Measurements from ENCODE around the gene ROBO2. TPM values are rescaled to one million over a fixed set of nuclear protein-coding genes. Genes with fewer than 3 reads are reported as not detected.

ROBO2 gene
- total RNA-seq, 1 donor from 2014 or later, result 22.7 TPM

- H3K36me3 Mint-ChIP-seq, result peaks cover 3% of the 10 kb centered on the region
- H3K27ac Mint-ChIP-seq, result no peak overlapping the region
- no peaks in the 10 kb centered on the region for H3K4me1 Mint-ChIP-seq (ENCODE audit: unreplicated experiment)
- TF ChIP-seq, protein P1, sequence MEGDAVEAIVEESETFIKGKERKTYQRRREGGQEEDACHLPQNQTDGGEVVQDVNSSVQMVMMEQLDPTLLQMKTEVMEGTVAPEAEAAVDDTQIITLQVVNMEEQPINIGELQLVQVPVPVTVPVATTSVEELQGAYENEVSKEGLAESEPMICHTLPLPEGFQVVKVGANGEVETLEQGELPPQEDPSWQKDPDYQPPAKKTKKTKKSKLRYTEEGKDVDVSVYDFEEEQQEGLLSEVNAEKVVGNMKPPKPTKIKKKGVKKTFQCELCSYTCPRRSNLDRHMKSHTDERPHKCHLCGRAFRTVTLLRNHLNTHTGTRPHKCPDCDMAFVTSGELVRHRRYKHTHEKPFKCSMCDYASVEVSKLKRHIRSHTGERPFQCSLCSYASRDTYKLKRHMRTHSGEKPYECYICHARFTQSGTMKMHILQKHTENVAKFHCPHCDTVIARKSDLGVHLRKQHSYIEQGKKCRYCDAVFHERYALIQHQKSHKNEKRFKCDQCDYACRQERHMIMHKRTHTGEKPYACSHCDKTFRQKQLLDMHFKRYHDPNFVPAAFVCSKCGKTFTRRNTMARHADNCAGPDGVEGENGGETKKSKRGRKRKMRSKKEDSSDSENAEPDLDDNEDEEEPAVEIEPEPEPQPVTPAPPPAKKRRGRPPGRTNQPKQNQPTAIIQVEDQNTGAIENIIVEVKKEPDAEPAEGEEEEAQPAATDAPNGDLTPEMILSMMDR (conservative IDR thresholded peaks at IDR 0.05), result no peak
- DNase-seq (ENCODE audit: extremely low spot score, unreplicated experiment), result no peak
- peaks cover 9% of the 10 kb centered on the region for H3K9me3 Mint-ChIP-seq
- H3K4me3 Mint-ChIP-seq, result no peak overlapping the region
- no peaks in the 10 kb centered on the region for H3K27me3 Mint-ChIP-seq
Measured at GRCh38 chr3:77687545-77687944, 647.6 kb downstream of the ROBO2 start.

- Mint-ChIP-seq H3K27me3 (no peaks in the 10 kb centered on the region), H3K9me3 (peaks cover 5% of the 10 kb centered on the region), H3K4me3 (no peak overlapping the region), H3K36me3 (no peaks in the 10 kb centered on the region), H3K27ac (no peak overlapping the region), H3K4me1 (ENCODE audit: unreplicated experiment) (no peaks in the 10 kb centered on the region)
- TF ChIP-seq, protein P1 (conservative IDR thresholded peaks at IDR 0.05), result no peak
- no peak for DNase-seq (ENCODE audit: extremely low spot score, unreplicated experiment)
Measured at GRCh38 chr3:77690284-77690845, 650.5 kb downstream of the ROBO2 start.

GRCh38 chr3:77693147-77693546 lies 653.2 kb downstream of the ROBO2 start:
- Mint-ChIP-seq H3K4me1 (ENCODE audit: unreplicated experiment) (no peaks in the 10 kb centered on the region), H3K27me3 (no peaks in the 10 kb centered on the region), H3K36me3 (no peaks in the 10 kb centered on the region), H3K27ac (no peak overlapping the region), H3K9me3 (peaks cover 5% of the 10 kb centered on the region), H3K4me3 (no peak overlapping the region)
- no peak for DNase-seq (ENCODE audit: extremely low spot score, unreplicated experiment)
- TF ChIP-seq, protein P1 (conservative IDR thresholded peaks at IDR 0.05), result no peak

GRCh38 chr3:77699125-77699691 lies 659.3 kb downstream of the ROBO2 start:
- H3K9me3 Mint-ChIP-seq, result no peaks in the 10 kb centered on the region
- TF ChIP-seq, protein P1 (conservative IDR thresholded peaks at IDR 0.05), result no peak
- peaks cover 4% of the 10 kb centered on the region for H3K4me1 Mint-ChIP-seq (ENCODE audit: unreplicated experiment)
- H3K4me3 Mint-ChIP-seq, result no peak overlapping the region
- DNase-seq (ENCODE audit: extremely low spot score, unreplicated experiment), result no peak
- H3K27ac Mint-ChIP-seq, result no peak overlapping the region
- no peaks in the 10 kb centered on the region for H3K27me3 Mint-ChIP-seq
- no peaks in the 10 kb centered on the region for H3K36me3 Mint-ChIP-seq

All from type B pancreatic cell (in vitro differentiated cells).